Ureter (tissue), 1 donor: ENCODE measurements around the gene KPRP. TPM values are rescaled to one million over a fixed set of nuclear protein-coding genes. Genes with fewer than 3 reads are reported as not detected.

Source experiments
- DNase-seq: peaks from one replicate; pipeline ENCODE4 v3.0.0-alpha.2; 2020; ENCODE audit warnings: low spot score
- total RNA-seq: library from RNA; stranded (reverse); gene quantifications from one replicate; pipeline ENCODE4 v1.2.4, GENCODE V29; 2023
- donor health status: DM: yes; HTN: yes; CAD: no.

The KPRP gene
- total RNA-seq, 1 donor from 2014 or later = not detected

DNA sequence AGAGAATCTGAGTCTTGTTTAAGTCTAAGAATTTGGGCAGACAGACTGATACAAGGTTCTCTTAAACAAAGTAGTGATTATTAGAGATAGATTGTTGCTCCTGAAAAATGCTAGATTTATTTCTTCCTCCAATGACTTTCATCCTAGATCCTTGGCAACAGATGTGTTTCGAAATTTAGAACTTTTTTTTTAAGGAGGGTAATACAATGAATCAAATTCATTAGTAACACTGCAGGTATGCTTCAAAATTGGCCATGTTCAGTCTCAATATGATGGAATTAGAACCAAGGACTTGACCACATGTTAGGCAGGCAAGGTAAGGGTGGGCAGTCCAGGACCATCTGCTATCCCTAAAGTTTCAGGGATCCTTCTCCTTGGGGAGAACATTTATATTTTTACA lies 12.6 kb downstream of the KPRP start:
- DNase-seq = no peak

DNA sequence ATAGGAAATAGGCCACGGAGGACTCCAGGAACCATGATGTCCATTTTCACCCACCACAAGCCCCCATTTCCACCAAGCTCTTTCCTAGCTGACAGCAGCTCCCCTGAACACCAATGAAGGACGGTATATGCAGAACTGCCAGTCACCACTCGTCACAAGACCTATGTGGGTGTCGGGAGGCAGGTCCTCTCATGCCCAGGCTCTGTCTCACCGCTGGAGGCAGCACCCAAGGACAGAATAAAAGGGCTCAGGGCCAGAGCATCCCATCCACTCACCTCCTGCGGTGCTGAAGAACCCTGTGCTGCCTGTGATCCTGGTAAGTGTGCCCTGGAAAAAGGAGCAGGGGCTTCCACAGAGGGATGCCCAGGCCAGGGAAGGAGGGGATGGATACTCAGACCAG lies 17.1 kb downstream of the KPRP start, which contains the start of gene LCE1F:
Gene LCE1F (plus strand): TSS at position 266 of the 400 bp plus-strand sequence. CDS start 1,232 bp downstream, outside the sequence.
- no peak for DNase-seq

DNA sequence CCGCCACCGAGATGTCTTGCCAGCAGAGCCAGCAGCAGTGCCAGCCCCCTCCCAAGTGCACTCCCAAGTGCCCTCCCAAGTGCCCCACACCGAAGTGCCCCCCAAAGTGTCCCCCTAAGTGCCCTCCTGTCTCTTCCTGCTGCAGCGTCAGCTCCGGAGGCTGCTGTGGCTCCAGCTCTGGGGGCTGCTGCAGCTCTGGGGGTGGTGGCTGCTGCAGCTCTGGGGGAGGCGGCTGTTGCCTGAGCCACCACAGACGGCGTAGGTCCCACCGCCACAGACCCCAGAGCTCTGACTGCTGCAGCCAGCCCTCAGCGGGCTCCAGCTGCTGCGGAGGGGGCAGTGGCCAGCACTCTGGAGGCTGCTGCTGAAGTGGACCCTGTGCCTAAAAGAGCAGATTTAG lies 18.5 kb downstream of the KPRP start:
- DNase-seq = no peak

DNA sequence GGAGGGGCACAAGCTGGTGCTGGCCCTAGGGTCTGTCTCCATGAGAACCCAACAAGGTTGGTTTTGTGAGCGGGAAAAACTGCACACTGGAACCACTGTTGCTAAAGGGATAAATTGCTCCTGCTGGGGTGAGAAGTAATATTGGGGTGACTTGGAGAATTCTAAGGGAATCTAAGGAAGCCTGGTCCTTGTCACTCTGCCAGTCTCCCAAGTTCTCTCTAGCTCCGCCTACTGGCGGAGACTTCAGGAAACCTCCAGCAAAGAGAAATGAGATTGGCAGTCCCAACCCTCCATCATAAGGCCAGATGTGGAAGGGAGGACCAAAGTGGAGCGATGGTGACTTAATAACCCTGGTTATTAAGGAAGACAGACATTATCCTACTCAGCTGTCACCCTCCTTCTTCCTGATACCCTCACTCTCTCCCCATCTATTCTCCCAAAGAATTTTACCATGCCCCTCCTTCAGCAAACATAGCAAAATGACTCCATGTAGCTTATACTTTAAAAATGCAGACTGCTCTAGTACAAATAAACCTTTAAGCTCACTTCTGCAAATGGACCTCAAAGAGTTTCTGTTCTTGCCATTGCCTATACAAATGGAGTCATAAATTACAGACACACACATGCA lies 19.8 kb downstream of the KPRP start:
- DNase-seq = no peak

DNA sequence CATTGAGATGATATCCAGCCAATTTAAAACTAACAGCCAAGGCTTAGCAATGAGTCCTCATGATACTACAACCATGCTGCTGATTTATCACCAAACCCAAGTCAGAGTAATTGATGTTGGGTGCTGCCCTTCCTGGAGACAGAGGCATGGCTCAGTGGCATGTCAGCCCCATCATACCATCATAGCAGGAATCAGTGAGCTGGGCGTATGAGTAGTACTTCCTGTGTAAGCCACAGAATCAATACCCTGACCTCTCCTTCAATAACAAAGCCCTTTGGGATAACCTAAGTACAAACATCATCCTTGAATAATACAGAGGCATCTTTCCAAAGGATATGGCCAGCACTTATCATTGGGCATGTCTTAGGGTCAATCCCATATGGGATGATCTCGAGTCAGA lies 25.3 kb downstream of the KPRP start:
- DNase-seq = no peak

DNA sequence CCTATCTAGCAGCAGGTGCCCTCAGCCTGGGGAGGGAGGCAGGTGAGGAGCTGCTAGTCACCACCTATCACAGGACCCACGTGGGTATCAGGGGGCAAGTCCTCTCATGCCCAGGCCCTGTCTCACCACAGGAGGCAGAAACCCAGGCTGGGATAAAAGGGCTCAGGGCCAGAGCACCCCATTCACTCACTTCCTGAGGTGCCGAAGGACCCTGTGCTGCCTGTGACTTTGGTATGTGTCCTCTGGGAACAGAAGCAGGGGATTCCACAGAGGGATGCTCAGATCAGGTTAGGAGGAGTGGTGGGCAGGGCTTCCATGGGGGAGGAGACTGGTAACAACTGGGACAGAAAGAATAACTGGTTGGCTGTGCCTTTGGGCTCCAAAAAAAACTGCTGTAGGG lies 28.3 kb downstream of the KPRP start, which contains the start of gene LCE1E:
Gene LCE1E (plus strand): TSS at position 181 of the 400 bp plus-strand sequence. CDS start 1,043 bp downstream, outside the sequence.
- DNase-seq = peak; percentile 57

DNA sequence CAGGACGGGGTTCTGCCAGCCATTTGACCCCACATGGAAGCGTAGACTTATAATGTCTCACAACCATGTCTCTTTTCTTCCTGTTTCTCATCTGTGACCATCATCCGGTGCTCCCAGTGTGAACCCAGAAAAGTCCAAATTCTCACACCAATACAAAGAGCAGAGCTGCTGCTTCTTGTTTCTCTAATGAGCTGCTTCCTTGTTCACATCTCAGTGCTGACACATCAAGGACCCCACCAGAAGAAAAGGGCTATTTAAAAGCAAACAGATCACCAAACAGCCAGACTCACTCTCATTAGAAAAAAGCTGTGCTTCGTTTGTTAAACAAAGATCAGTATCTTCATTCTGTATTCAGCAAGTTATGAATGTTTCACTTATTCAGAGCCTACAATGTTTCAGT lies 37.9 kb downstream of the KPRP start:
- no peak for DNase-seq

DNA sequence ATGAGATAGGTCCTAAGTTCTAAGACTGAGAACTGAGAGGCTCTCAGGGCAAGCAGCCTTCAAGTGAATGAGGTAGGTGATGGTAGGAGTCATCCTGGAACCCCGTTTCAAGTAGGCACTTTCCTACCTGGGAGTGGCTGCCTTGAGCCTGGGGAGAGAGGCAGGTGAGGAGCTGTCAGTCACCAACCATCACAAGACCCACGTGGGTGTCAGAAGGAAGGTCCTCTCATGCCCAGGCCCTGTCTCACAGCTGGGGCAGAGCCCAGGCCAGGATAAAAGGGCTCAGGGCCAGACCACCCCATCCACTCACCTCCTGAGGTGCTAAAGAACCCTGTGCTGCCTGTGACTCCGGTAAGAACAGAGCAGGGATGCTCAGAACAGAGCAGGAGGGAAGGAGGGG lies 38.6 kb downstream of the KPRP start, which contains the start of gene LCE1D:
Gene LCE1D (plus strand): TSS at position 301 of the 400 bp plus-strand sequence. CDS start 1,074 bp downstream, outside the sequence.
- DNase-seq = no peak

DNA sequence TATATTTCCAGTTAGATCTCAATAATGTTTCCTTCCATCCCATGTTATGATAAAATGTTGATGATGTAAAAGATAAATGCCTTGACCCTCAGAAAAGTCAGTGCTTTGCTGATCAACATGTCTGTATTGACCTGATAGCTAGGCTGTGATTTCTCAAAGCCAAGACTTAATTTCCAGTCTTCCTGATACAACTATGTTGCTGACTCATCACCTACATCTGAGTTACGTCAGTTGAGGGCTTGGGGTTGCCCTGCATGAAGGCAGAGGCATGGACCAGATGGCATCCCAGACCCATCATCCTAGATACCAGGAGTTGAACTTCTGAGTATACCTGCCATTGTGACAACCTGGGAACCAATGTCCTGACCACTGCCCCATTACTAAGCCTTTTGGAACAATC lies 43.5 kb downstream of the KPRP start:
- no peak for DNase-seq

DNA sequence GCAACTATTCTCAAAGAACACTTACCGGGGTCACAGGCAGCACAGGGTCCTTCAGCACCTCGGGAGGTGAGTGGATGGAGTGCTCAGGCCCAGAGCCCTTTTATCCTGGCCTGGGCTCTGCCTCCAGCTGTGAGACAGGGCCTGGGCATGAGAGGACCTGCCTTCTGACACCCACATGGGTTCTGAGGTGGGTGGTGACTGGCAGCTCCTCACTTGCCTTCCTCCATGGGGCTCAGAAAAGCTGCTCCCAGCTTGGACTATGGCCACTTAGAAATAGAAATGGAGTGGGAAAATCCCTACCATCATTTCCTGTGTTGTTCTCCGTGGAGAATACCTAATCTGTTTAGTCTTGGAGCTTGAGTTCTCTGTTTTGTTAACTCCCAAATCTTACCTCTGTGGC lies 48.8 kb downstream of the KPRP start, which contains the start of gene LCE1C:
Gene LCE1C (minus strand): TSS at position 76 of the 400 bp plus-strand sequence. CDS start 1,173 bp downstream, outside the sequence.
- no peak for DNase-seq

DNA sequence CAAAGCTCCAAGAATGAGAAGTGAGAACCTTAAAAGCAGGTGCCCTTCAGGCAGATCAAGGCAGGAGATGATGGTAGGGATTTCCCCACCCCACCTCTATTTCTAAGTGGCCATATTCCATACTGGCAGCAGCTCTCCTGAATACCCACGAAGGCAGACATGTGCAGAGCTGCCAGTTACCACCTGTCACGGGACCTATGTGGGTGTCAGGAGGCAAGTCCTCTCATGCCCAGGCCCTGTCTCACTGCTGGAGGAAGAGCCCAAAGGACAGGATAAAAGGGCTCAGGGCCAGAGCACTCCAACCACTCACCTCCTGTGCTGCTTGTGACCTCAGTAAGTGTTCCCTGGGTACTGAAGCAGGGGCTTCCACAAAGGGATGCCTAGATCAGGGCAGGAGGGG lies 53.2 kb downstream of the KPRP start:
- no peak for DNase-seq

Other genes starting within 250 kb of the KPRP start
- gene LCE5A, start 247.2 kb upstream of the KPRP start, total RNA-seq = not detected
- gene CRCT1, start 243.5 kb upstream of the KPRP start, total RNA-seq = not detected
- not detected for gene LCE3E, start 191.2 kb upstream of the KPRP start, total RNA-seq
- gene LCE3D, start 177.5 kb upstream of the KPRP start, total RNA-seq = not detected
- gene LCE3C, start 157.8 kb upstream of the KPRP start, total RNA-seq = not detected
- gene LCE3B, start 144.2 kb upstream of the KPRP start, total RNA-seq = not detected
- not detected for gene LCE3A, start 134.9 kb upstream of the KPRP start, total RNA-seq
- not detected for gene LCE2D, start 94.6 kb upstream of the KPRP start, total RNA-seq
- gene LCE2C, start 82.7 kb upstream of the KPRP start, total RNA-seq = not detected
- not detected for gene LCE2B, start 71.9 kb upstream of the KPRP start, total RNA-seq
- not detected for gene LCE2A, start 59.7 kb upstream of the KPRP start, total RNA-seq
- not detected for gene LCE4A, start 49.9 kb upstream of the KPRP start, total RNA-seq
- not detected for gene LCE1F, start 17.1 kb downstream of the KPRP start, total RNA-seq
- gene LCE1E, start 28.2 kb downstream of the KPRP start, total RNA-seq = not detected
- not detected for gene LCE1D, start 38.7 kb downstream of the KPRP start, total RNA-seq
- not detected for gene LCE1C, start 48.6 kb downstream of the KPRP start, total RNA-seq
- not detected for gene LCE1B, start 53.9 kb downstream of the KPRP start, total RNA-seq
- gene LCE1A, start 69.4 kb downstream of the KPRP start, total RNA-seq = not detected
- not detected for gene LCE6A, start 84.8 kb downstream of the KPRP start, total RNA-seq
- gene LCE7A, start 102.0 kb downstream of the KPRP start, total RNA-seq = not detected
- gene SMCP, start 120.3 kb downstream of the KPRP start, total RNA-seq = not detected
- gene IVL, start 150.5 kb downstream of the KPRP start, total RNA-seq = 43.4 TPM
- gene SPRR5, start 189.2 kb downstream of the KPRP start, total RNA-seq = not detected
- not detected for gene SPRR4, start 212.6 kb downstream of the KPRP start, total RNA-seq
- 13.8 TPM for gene SPRR1A, start 226.1 kb downstream of the KPRP start, total RNA-seq
- 79.0 TPM for gene SPRR3, start 243.7 kb downstream of the KPRP start, total RNA-seq